NCI-H226 (cell line): ENCODE results near the gene UROC1.

ENCODE experiments used
- DNase-seq: peaks from one replicate; pipeline ENCODE4 v3.0.0-alpha.2; 2015

UROC1 gene

GRCh38 chr3:126517291-126517951, at the start of gene UROC1:
UROC1 (minus strand) TSS chr3:126517773; CDS start chr3:126517719, 54 bp downstream.
- DNase-seq: no peak

DNA sequence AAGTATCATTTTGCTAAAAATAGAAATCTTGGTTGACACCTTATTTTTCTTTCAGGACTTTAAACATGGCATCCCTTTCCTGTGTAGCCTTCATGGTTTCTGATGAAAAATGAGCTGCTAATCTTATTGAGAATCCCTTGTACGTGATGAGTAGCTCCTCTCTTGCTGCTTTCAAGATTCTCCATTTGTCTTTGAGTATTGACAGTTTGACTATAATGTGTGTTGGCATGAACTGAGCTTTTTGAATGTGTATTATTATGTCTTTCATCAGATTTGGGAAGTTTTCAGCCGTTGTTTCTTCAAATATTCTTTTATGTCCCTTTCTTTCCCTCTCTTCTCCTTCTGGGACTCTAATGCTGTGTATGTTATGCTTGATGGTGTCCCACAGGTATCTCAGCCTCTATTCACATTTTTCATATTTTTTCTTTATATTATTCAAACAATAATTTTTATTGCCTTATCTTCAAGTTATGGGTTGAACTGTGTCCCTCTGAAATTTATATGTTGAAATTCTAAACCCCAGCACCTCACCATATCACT, 45.2 kb upstream of the UROC1 start:
- DNase-seq: no peak

DNA sequence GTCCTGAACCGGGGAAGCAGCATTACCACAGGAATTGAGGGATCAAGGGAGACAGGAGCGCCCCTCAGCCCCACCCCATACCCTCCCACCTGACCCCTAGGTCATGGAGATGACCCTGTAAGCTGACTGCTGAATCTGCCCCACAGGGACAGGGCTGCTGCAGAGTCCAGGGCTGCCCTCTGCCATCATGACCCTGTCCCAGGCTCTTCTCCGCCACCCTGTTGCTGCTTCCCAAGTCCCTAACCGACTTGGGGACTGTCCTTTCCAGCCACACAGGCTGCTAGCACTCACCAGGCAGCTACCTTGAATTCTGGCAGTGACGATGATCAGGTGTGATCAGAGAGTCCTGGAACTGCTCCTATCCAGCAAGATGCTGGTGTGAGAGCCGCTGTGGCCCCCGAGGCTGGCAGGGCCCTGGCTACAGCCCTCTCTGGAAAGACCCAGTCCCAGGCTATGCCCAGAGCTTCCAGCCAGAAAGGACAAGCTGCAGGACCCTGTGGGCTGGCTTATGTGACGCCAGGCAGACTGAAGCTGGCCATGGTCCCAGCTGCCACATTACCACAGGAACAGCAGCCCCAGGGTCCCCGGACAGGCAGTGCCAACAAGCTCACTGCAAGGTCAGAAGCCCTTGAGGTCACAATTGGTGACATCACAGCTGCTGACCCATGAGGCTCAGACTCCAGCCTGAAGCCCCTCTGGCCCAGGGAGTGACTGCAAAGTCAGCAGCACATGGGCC, 40.9 kb upstream of the UROC1 start, which contains the start of gene C3orf22:
C3orf22 (minus strand) TSS at position 597 of the 736 bp plus-strand sequence. CDS start 5,542 bp downstream, outside the sequence.
- DNase-seq: no peak

- no peak for DNase-seq
Measured at GRCh38 chr3:126557761-126558160, 40.2 kb upstream of the UROC1 start.

- DNase-seq: no peak
Measured at GRCh38 chr3:126557415-126557745, 39.8 kb upstream of the UROC1 start.

DNA sequence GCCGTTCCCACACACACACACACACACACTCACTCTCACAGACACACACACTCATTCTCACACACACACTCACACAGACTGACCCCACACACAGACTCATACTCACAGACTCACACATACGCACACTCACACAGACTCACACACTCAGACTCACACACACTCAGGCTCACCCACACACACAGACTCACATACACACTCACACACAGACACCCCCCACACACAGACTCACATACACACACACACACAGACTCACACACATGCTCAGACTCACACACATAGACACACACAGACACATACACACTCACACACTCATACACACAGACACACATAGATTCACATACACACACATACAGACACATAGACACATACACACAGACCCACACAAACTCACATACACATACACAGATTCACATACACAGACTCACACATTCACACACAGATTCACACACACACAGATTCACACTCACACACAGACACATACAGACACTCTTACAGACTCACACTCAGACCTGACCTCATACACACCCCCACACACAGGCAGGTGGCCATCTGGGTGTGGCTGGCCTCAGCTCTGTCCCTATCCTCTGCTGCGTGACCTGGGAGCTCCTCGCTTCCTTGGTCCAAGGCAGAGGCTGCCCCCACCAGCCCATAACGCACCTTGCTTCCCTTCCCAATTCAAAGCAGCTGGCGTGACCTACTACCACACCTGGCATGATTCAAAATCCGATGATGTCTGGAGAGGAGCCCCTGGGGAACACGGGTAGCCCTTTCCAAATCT, 39.3 kb upstream of the UROC1 start:
- no peak for DNase-seq

GRCh38 chr3:126555795-126556636, 38.4 kb upstream of the UROC1 start:
- no peak for DNase-seq

DNA sequence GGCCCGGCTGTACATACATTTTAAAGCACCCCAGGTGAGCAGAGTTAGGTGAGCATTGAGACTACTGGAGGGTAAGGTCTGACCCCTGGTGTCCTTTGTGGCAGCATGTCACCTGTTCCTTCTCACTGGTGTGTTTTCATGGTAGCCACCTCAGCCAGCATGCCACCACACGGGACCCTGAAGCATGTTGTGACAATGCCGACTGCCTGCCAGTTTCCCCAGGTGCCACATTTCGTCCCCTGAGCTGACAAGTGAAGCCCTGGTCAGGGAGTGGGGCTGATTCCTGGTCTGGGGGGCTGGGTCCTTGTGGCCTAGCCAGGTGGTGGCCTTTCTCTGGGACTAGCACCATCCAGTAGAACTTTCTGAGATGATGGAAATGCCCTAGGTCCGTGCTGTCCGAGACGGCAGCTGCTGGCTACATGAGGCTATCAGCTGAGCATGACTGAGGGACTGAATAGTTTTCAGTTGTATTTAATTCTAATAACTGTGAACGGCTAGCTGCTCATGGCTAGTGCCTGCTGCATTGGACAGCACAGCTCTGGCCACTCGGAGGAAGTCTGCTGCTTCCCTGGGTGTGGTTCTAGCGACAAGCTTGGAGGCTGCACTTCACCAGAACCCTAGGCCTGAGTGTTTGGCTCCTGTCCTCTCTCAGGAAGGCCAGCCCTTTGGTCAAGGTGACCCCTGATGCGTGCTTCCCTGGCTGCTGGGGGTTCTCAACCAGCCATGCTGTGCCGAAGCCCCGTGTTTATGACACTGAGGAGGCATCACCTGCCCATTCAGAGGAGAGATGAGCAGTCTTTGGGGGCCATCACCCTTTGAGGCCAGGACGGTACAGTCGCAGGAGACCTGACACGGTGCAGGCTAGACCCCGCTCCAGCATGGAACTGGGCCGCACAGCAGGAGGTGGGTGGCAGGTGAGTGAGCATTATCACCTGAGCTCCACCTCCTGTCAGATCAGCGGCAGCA, 37.3 kb upstream of the UROC1 start:
- DNase-seq: no peak

DNA sequence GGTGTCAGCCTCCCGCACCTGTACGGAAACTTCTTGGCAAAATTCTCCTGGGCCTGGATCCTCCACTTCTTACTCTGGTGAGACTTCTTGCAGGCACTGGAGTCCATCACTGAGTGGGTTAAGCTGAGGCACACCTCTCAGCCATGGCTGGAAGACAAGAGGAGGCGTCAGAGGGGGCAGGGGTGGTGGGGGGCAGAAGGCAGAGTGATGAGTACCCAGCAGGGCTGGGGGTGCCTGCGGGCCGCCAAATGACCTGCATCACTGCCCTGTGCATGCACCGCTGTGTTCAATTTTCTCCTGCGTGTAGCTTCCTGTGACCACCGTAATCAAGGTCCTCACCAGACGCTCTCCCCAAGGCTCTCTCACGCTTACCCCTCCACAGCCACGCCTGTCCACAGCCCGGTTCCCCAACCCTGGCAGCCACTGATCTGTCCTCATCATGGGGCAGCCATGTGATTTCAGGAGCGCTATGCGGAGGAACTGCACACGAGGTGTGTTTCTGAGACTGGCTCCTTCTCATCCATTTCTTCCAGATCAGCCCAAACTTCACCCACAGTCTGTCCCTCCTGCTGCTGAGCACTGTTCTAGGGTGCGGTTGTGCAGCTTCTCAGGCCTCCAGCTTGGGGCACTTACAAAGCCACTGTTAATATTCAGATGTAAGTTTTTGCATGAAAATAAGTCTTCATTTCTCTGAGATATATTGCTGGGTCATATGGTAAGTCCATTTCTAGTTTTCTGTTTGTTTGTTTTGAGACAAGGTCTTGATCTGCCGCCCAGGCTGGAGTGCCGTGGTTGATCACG, 35.9 kb upstream of the UROC1 start:
- no peak for DNase-seq

- no peak for DNase-seq
Measured at GRCh38 chr3:126552688-126553283, 35.2 kb upstream of the UROC1 start.

DNA sequence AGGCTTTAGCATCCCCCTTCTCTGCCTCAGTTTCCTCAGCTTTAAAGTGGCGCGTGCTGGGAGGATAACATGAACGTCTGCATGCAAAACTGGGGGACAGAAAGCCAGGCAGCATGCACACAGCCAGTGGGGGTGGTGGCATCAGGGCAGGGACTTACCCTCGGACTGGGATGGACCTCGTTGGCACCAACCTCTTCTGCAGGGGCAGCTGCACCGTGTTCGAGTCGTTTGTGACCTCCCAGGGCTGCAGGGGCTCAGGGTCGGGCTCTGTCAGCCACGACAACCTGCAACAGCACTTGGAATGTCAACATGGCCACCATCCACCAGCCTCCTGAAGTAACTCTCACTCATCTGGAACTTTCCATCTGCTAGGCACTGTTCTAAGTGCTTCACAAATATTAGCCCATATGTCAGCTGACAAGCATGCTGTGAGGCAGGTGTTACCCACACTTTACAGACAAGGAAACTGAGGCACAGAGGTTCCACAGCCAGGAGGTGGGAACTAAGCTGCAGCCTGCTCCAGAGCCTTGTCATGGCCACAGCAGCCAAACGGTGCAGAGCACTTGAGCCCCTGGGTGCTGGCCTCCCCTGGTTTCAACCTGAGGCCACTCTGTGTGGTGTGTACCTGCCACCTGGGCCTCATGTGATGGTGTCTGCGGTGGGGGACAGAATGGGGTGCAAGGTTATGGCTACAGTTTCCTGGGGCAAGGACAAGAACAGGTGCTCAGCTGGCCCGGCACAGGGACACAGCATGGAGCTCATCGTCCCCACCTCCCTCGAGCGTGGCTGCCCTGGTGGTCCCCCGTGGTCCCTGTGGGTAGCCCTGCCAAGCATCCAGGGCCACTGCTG, 34.5 kb upstream of the UROC1 start:
- DNase-seq: no peak

DNA sequence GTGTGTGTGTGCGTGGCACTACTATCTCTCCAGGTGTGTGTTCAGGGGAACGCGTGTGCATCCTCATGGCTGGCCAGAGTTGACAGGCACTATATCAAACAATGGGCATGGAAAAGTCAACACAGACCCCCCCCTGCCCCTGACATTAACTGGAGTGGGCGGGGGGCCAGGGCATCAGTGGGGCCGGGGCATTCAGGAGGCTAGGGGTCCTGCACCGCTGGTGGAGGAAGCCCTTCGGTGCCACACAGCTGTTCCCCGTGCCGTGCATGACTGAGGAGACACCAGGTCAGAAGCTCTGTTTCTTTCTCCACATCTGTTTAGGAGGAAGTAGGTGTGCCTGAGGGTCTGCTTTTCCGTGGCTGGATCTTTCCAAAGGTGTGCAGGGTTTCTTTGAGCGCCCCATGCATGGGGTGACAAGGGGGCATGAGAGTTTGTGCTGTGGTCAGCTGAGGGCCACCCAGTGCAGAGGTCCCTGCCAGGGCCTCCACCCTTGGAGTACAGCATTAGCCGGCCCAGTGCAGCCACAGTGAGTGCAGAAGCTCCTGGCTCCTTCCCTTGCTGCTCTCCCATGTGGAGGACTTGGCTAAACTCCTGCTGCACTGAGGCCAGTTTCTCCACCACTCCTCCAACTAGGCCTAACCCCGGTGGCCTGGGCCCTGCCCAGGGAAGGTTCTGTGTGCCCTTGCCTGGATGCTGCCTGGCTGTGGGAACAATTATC, 33.7 kb upstream of the UROC1 start:
- DNase-seq: no peak

DNA sequence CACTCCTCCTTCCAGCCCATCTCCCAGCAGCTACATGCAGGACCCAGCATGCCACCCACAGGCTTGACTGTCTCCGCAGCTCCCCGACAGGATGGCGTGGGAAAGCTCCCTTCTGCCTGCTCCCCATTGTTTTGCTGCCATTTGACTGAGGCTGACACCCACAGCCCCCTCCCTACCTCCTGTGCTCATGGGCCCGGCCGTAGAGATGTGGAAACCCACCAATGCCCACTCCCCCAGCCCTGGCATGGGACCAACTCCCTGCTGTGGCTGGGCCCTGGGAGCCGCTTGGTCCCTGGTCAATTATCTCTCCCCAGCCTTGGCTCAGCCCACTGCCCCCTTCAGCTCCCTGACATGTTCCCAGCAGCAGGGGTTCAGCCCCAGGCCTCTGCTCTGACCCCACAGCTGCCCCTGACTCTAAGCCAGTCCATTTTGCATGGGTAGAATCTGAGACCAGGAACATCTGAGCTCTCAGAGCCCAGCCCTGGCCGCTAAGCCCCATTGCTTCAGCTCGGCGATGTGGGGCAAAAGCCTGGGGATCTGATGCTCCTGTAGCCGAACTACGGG, 33.0 kb upstream of the UROC1 start:
- DNase-seq: no peak

DNA sequence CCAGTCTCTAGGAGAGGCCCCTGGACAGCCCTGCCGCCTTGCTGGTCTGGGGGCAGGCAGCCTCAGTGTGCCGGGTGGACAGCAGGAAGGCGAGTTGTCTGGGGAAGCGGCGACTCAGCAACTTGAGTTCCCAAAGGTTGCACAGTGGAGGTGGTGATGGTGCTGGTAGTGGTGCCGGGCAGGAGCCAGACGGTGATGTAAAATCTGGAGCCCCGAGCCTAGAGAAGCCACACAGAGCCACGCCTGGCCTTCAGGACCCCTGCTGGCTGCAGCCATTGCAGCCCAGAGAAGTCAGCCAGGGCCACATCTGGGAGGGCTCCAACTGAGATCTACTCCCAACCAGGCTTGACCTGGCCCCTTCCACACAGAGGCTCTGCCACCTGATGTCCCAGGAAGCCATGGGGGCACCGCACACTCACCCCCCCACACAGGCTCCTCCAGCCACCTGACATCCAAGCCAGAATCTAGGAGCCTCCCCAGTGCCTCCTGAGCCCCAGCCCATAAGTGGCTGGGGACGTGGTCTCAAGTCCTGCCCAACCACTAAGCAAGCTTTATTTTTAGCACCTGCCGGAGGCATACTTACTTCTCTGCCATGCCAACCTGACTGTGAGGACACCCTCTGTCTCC, 32.4 kb upstream of the UROC1 start:
- DNase-seq: no peak

DNA sequence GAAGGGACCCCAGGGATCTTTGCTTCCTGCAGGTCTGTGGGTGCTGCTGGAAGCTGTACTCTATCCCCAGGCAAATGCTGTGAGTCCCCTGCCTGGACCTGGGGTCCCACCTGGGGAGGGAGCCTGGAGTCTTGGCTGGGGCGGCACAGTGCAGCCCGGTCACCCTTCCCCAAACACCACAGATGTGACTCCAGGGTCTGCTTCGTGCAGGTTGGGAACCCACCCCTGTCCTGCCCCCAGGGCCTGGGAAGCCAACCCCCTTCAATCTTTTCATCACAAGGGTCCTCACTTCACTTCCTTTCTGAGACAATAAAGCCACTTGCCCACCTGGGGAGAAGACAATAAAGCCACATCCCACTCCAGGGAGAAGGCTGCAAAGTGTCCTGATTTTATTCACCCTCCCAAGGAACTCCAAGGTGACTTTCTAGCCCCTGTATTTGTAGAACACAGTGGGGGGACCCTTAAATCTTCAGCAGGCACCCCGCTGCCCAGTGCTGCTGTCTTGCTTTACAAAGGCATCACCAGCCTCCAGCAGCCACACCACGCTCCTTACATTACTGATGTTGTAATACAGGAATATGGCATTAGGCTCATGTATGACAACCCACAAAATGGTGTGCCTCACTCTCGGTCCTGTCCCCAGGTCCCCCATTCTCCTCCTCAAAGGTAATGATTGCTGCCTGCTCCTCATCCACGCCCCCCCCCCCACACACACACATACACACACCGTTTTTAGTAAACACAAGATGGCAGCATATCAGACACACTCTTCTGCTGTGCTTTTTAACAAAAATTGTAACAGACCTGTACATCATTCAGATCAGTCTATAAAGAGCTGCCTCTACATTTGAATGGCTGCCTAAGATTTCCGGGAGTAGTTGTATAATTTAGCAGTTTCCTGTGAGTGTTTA, 31.2 kb upstream of the UROC1 start:
- no peak for DNase-seq

DNA sequence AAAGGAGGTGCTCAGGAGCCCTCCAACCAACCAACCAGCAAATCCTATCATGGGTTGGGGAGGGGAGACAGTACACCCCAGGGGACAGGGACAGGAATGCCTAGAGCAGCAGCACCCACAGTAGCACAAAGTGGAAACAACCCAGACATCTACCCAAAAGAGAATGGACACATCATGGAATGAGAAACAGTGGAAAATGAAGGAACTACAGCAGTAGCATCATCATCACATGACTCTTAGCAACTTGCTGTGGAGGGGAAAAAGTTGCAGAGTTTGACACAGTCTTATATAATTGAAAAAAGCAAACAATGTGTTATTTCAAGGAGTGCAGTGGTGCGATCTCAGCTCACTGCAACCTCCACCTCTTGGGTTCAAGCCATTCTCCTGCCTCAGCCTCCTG, 30.1 kb upstream of the UROC1 start:
- no peak for DNase-seq
